ENCODE data around the gene KCNAB1. TPM values are rescaled to one million over a fixed set of nuclear protein-coding genes. Genes with fewer than 3 reads are reported as not detected.

The KCNAB1 gene
- polyA plus RNA-seq, 4 donors, result 1.0 to 3.9 TPM; not detected in 2

GRCh38 chr3:156492801-156493261 is 372.5 kb downstream of the KCNAB1 start:
- Histone ChIP-seq H3K36me3 (ENCODE audit: control insufficient read depth in 3 of 3, insufficient read depth in 2 of 3, low read depth in 1 of 3, low read length in 3 of 3) (no peaks in the 10 kb centered on the region), H3K9me3 (ENCODE audit: control insufficient read depth in 2 of 2, insufficient read depth in 1 of 2, low read depth in 1 of 2, low read length in 1 of 2) (no peaks in the 10 kb centered on the region), H3K27ac (ENCODE audit: low read depth in 1 of 3, low read length in 2 of 3) (no peak overlapping the region), H3K27me3 (ENCODE audit: control insufficient read depth in 3 of 3, insufficient read depth in 3 of 3, low read length in 3 of 3) (no peaks in the 10 kb centered on the region), H3K4me3 (ENCODE audit: low read depth in 1 of 3, low read length in 3 of 3) (no peak overlapping the region), H3K4me1 (ENCODE audit: control insufficient read depth in 3 of 3, insufficient read depth in 2 of 3, low read depth in 1 of 3, low read length in 2 of 3) (no peaks in the 10 kb centered on the region)
- no peak for FAIRE-seq
- WGBS, 3 donors, result 69 to 87% (median 73%) methylated on average over 3 of the region's 3 CpGs
- DNase-seq, result no peak

- Histone ChIP-seq H3K27me3 (ENCODE audit: control insufficient read depth in 3 of 3, insufficient read depth in 3 of 3, low read length in 3 of 3) (no peaks in the 10 kb centered on the region), H3K36me3 (ENCODE audit: control insufficient read depth in 3 of 3, insufficient read depth in 2 of 3, low read depth in 1 of 3, low read length in 3 of 3) (no peaks in the 10 kb centered on the region), H3K4me1 (ENCODE audit: control insufficient read depth in 3 of 3, insufficient read depth in 2 of 3, low read depth in 1 of 3, low read length in 2 of 3) (no peaks in the 10 kb centered on the region), H3K9me3 (ENCODE audit: control insufficient read depth in 2 of 2, insufficient read depth in 1 of 2, low read depth in 1 of 2, low read length in 1 of 2) (no peaks in the 10 kb centered on the region), H3K27ac (ENCODE audit: low read depth in 1 of 3, low read length in 2 of 3) (no peak overlapping the region), H3K4me3 (ENCODE audit: low read depth in 1 of 3, low read length in 3 of 3) (no peak overlapping the region)
- DNase-seq (no peak), FAIRE-seq (no peak)
- WGBS, 3 donors, result 67 to 87% (median 78%) methylated on average over 3 of the region's 3 CpGs
Observed at GRCh38 chr3:156493887-156494286, 373.5 kb downstream of the KCNAB1 start.

GRCh38 chr3:156495816-156496215 is 375.4 kb downstream of the KCNAB1 start:
- no peaks in the 10 kb centered on the region for H3K36me3 ChIP-seq (ENCODE audit: control insufficient read depth in 3 of 3, insufficient read depth in 2 of 3, low read depth in 1 of 3, low read length in 3 of 3)
- H3K4me1 ChIP-seq (ENCODE audit: control insufficient read depth in 3 of 3, insufficient read depth in 2 of 3, low read depth in 1 of 3, low read length in 2 of 3), result no peaks in the 10 kb centered on the region
- DNase-seq, result no peak
- H3K4me3 ChIP-seq (ENCODE audit: low read depth in 1 of 3, low read length in 3 of 3), result no peak overlapping the region
- no peak overlapping the region for H3K27ac ChIP-seq (ENCODE audit: low read depth in 1 of 3, low read length in 2 of 3)
- WGBS, 3 donors, result 95 to 98% (median 97%) methylated on average over 1 of the region's 1 CpG
- H3K27me3 ChIP-seq (ENCODE audit: control insufficient read depth in 3 of 3, insufficient read depth in 3 of 3, low read length in 3 of 3), result no peaks in the 10 kb centered on the region
- H3K9me3 ChIP-seq (ENCODE audit: control insufficient read depth in 2 of 2, insufficient read depth in 1 of 2, low read depth in 1 of 2, low read length in 1 of 2), result no peaks in the 10 kb centered on the region
- FAIRE-seq, result no peak

GRCh38 chr3:156497326-156497725 is 376.9 kb downstream of the KCNAB1 start:
- Histone ChIP-seq H3K27me3 (ENCODE audit: control insufficient read depth in 3 of 3, insufficient read depth in 3 of 3, low read length in 3 of 3) (no peaks in the 10 kb centered on the region), H3K27ac (ENCODE audit: low read depth in 1 of 3, low read length in 2 of 3) (no peak overlapping the region), H3K36me3 (ENCODE audit: control insufficient read depth in 3 of 3, insufficient read depth in 2 of 3, low read depth in 1 of 3, low read length in 3 of 3) (no peaks in the 10 kb centered on the region), H3K4me3 (ENCODE audit: low read depth in 1 of 3, low read length in 3 of 3) (no peak overlapping the region), H3K9me3 (ENCODE audit: control insufficient read depth in 2 of 2, insufficient read depth in 1 of 2, low read depth in 1 of 2, low read length in 1 of 2) (no peaks in the 10 kb centered on the region), H3K4me1 (ENCODE audit: control insufficient read depth in 3 of 3, insufficient read depth in 2 of 3, low read depth in 1 of 3, low read length in 2 of 3) (no peaks in the 10 kb centered on the region)
- DNase-seq (no peak), FAIRE-seq (no peak)
- 71 to 87% (median 83%) methylated on average over 1 of the region's 1 CpG for WGBS, 3 donors

- H3K27me3 ChIP-seq (ENCODE audit: control insufficient read depth in 3 of 3, insufficient read depth in 3 of 3, low read length in 3 of 3), result no peaks in the 10 kb centered on the region
- FAIRE-seq (no peak), DNase-seq (no peak)
- no peaks in the 10 kb centered on the region for H3K36me3 ChIP-seq (ENCODE audit: control insufficient read depth in 3 of 3, insufficient read depth in 2 of 3, low read depth in 1 of 3, low read length in 3 of 3)
- no peaks in the 10 kb centered on the region for H3K4me1 ChIP-seq (ENCODE audit: control insufficient read depth in 3 of 3, insufficient read depth in 2 of 3, low read depth in 1 of 3, low read length in 2 of 3)
- H3K27ac ChIP-seq (ENCODE audit: low read depth in 1 of 3, low read length in 2 of 3), result no peak overlapping the region
- H3K9me3 ChIP-seq (ENCODE audit: control insufficient read depth in 2 of 2, insufficient read depth in 1 of 2, low read depth in 1 of 2, low read length in 1 of 2), result no peaks in the 10 kb centered on the region
- no peak overlapping the region for H3K4me3 ChIP-seq (ENCODE audit: low read depth in 1 of 3, low read length in 3 of 3)
- 75 to 88% (median 76%) methylated on average over 5 of the region's 5 CpGs for WGBS, 3 donors
Observed at GRCh38 chr3:156498307-156498706, 377.9 kb downstream of the KCNAB1 start.

- DNase-seq, result no peak
- Histone ChIP-seq H3K9me3 (ENCODE audit: control insufficient read depth in 2 of 2, insufficient read depth in 1 of 2, low read depth in 1 of 2, low read length in 1 of 2) (no peaks in the 10 kb centered on the region), H3K27me3 (ENCODE audit: control insufficient read depth in 3 of 3, insufficient read depth in 3 of 3, low read length in 3 of 3) (peaks cover 0 to 3% (median 0%) of the 10 kb centered on the region in 3 donors), H3K27ac (ENCODE audit: low read depth in 1 of 3, low read length in 2 of 3) (no peak overlapping the region), H3K36me3 (ENCODE audit: control insufficient read depth in 3 of 3, insufficient read depth in 2 of 3, low read depth in 1 of 3, low read length in 3 of 3) (no peaks in the 10 kb centered on the region), H3K4me1 (ENCODE audit: control insufficient read depth in 3 of 3, insufficient read depth in 2 of 3, low read depth in 1 of 3, low read length in 2 of 3) (no peaks in the 10 kb centered on the region), H3K4me3 (ENCODE audit: low read depth in 1 of 3, low read length in 3 of 3) (no peak overlapping the region)
- FAIRE-seq, result no peak
Observed at GRCh38 chr3:156507285-156507684, 386.9 kb downstream of the KCNAB1 start.

- no peak for FAIRE-seq
Observed at GRCh38 chr3:156509189-156510174, 389.1 kb downstream of the KCNAB1 start.

GRCh38 chr3:156511987-156512677 is 391.8 kb downstream of the KCNAB1 start:
- Histone ChIP-seq H3K9me3 (ENCODE audit: control insufficient read depth in 2 of 2, insufficient read depth in 1 of 2, low read depth in 1 of 2, low read length in 1 of 2) (no peaks in the 10 kb centered on the region), H3K4me3 (ENCODE audit: low read depth in 1 of 3, low read length in 3 of 3) (no peak overlapping the region), H3K36me3 (ENCODE audit: control insufficient read depth in 3 of 3, insufficient read depth in 2 of 3, low read depth in 1 of 3, low read length in 3 of 3) (no peaks in the 10 kb centered on the region), H3K4me1 (ENCODE audit: control insufficient read depth in 3 of 3, insufficient read depth in 2 of 3, low read depth in 1 of 3, low read length in 2 of 3) (no peaks in the 10 kb centered on the region), H3K27ac (ENCODE audit: low read depth in 1 of 3, low read length in 2 of 3) (no peak overlapping the region), H3K27me3 (ENCODE audit: control insufficient read depth in 3 of 3, insufficient read depth in 3 of 3, low read length in 3 of 3) (peaks cover 0 to 3% (median 0%) of the 10 kb centered on the region in 3 donors)
- WGBS, 3 donors, result 58 to 61% (median 58%) methylated on average over 2 of the region's 2 CpGs
- DNase-seq (no peak), FAIRE-seq (no peak)

More at GRCh38 chr3:156509189-156510174, 389.1 kb downstream of the KCNAB1 start:
- 52 to 60% (median 55%) methylated on average over 5 of the region's 5 CpGs for WGBS, 3 donors
- H3K27me3 ChIP-seq (ENCODE audit: control insufficient read depth in 3 of 3, insufficient read depth in 3 of 3, low read length in 3 of 3), result peaks cover 0 to 3% (median 0%) of the 10 kb centered on the region in 3 donors
- no peaks in the 10 kb centered on the region for H3K4me1 ChIP-seq (ENCODE audit: control insufficient read depth in 3 of 3, insufficient read depth in 2 of 3, low read depth in 1 of 3, low read length in 2 of 3)
- H3K27ac ChIP-seq (ENCODE audit: low read depth in 1 of 3, low read length in 2 of 3), result no peak overlapping the region
- no peak overlapping the region for H3K4me3 ChIP-seq (ENCODE audit: low read depth in 1 of 3, low read length in 3 of 3)
- no peaks in the 10 kb centered on the region for H3K9me3 ChIP-seq (ENCODE audit: control insufficient read depth in 2 of 2, insufficient read depth in 1 of 2, low read depth in 1 of 2, low read length in 1 of 2)
- peak; percentile 51 to 53 for DNase-seq
- H3K36me3 ChIP-seq (ENCODE audit: control insufficient read depth in 3 of 3, insufficient read depth in 2 of 3, low read depth in 1 of 3, low read length in 3 of 3), result no peaks in the 10 kb centered on the region
